Transverse colon (tissue), 4 donors: ENCODE results near the gene AK3. TPM values are rescaled to one million over a fixed set of nuclear protein-coding genes. Genes with fewer than 3 reads are reported as not detected.
A peak's percentile ranks its signal among the peaks of the same experiment; 100 is the strongest.

Experiments
- DNase-seq: peaks from one replicate; pipeline ENCODE4 v3.0.0-alpha.2; 2019
- H3K27ac ChIP-seq, 4 donors: fragments of 200-600 bp; sonication (generic); 2 replicates each; pipeline ENCODE4 v1.5.1; 2016 to 2018; ENCODE audit warnings: inconsistent platforms in 4 of 4
- H3K27me3 ChIP-seq: fragments of 200-600 bp; sonication (generic); 2 replicates; pipeline ENCODE4 v1.5.1; 2017; ENCODE audit warnings: inconsistent platforms
- H3K36me3 ChIP-seq, 4 donors: fragments of 200-600 bp; sonication (generic); 2 replicates each; pipeline ENCODE4 v1.5.1; 2017 to 2019; ENCODE audit warnings: inconsistent platforms in 4 of 4
- H3K4me1 ChIP-seq, 4 donors: fragments of 200-600 bp; sonication (generic); 2 replicates each; pipeline ENCODE4 v1.5.1; 2017 to 2020; ENCODE audit warnings: inconsistent platforms in 4 of 4
- H3K4me3 ChIP-seq, 4 donors: fragments of 200-600 bp; sonication (generic); 1 replicate in 1 of 4; 2 replicates in 3 of 4; pipeline versions ENCODE4 v1.5.1 to v1.6.1; 2017 to 2019; ENCODE audit warnings: inconsistent platforms in 4 of 4
- H3K9me3 ChIP-seq, 2 donors: fragments of 200-600 bp; sonication (generic); 2 replicates each; pipeline ENCODE4 v1.5.1; 2017 to 2019; ENCODE audit warnings: inconsistent platforms in 2 of 2
- CTCF ChIP-seq, 5 experiments: fragments of 200-600 bp in 3 of 5; fragments of 450-650 bp in 2 of 5; sonication (generic) in 3 of 5; IDR thresholded peaks; 1 replicate in 2 of 5; 2 replicates in 3 of 5; pipeline ENCODE4 v1.5.1; 2016 to 2017; ENCODE audit warnings: antibody characterized with exemption in 5 of 5, inconsistent platforms in 3 of 5, mild to moderate bottlenecking in 2 of 5, moderate library complexity in 1 of 5
- EP300 ChIP-seq: sonication (generic); formaldehyde crosslinking; IDR thresholded peaks from one replicate; pipeline ENCODE4 v1.6.1; 2017; ENCODE audit warnings: antibody characterized with exemption, low read depth
- POLR2A ChIP-seq: fragments of 450-650 bp; IDR thresholded peaks from one replicate; pipeline ENCODE4 v1.6.1; 2016; ENCODE audit warnings: antibody characterized with exemption, mild to moderate bottlenecking, moderate library complexity
- POLR2AphosphoS5 ChIP-seq, 3 donors: sonication (generic); formaldehyde crosslinking; IDR thresholded peaks; one replicate each; pipeline ENCODE4 v1.6.1; 2016; ENCODE audit warnings: antibody characterized with exemption in 3 of 3
- WGBS, 2 donors: methylation state at CpG; one replicate each; pipeline ENCODE4 v1.1.5; 2018; ENCODE audit warnings: low coverage in 1 of 2; 5-methylcytosine and 5-hydroxymethylcytosine counted together
- in situ Hi-C, 4 donors: fragments of 200-750 bp; cut with MboI; loops; one replicate each; pipeline versions ENCODE4 v1.15.0 to v1.15.1; 2017; ENCODE audit warnings: low sequenced_read_pairs in 3 of 4, low pct_ligation_motif_present in 1 of 4, low pct_unique_long_range_greater_than_20kb in 1 of 4
- intact Hi-C: fragments of 100-400 bp; cut with DNase I; formaldehyde crosslinking; loops from one replicate; pipeline ENCODE4 v1.15.1; 2023; ENCODE audit warnings: low total_unique reads
- total RNA-seq, 4 donors: library from RNA; depleted of rRNA; stranded (reverse); fragments of >200 nt; gene quantifications; one replicate each; pipeline ENCODE4 v1.1.0, GENCODE V29; 2016

The AK3 gene
- total RNA-seq, 4 donors from 2014 or later = 25.9 to 121 (median 82.3) TPM

GRCh38 chr9:4750023-4750673, 9.1 kb upstream of the AK3 start:
- no peak for DNase-seq

GRCh38 chr9:4748612-4749011, 7.6 kb upstream of the AK3 start:
- Histone ChIP-seq H3K9me3 (no peaks in the 10 kb centered on the region), H3K27me3 (no peaks in the 10 kb centered on the region), H3K4me1 (no peaks in the 10 kb centered on the region), H3K27ac (no peak overlapping the region), H3K36me3 (no peaks in the 10 kb centered on the region), H3K4me3 (no peak overlapping the region)
- in situ Hi-C loops = loop anchor here in 2 of 4 donors (10.0 kb wide), 1 partner anchor 74 kb away; the partner anchor contains the start of gene CDC37L1 (in 2 of the 2)
- WGBS, 2 donors = 92 to 100% methylated on average over 2 to 5 of the region's 5 CpGs
- intact Hi-C loops = no loop called here
- TF ChIP-seq CTCF (IDR thresholded peaks at IDR 0.05) (no peak), EP300 (no peak), POLR2A (no peak), POLR2AphosphoS5 (IDR thresholded peaks at IDR 0.05) (no peak)
- no peak for DNase-seq

More at GRCh38 chr9:4750023-4750673, 9.1 kb upstream of the AK3 start:
- Histone ChIP-seq H3K36me3 (no peaks in the 10 kb centered on the region), H3K27ac (no peak overlapping the region), H3K4me1 (no peaks in the 10 kb centered on the region), H3K9me3 (no peaks in the 10 kb centered on the region), H3K27me3 (no peaks in the 10 kb centered on the region), H3K4me3 (no peak overlapping the region)
- TF ChIP-seq CTCF (IDR thresholded peaks at IDR 0.05) = peak; percentile 44 to 63 (median 52)
- no peak for TF ChIP-seq POLR2AphosphoS5 (IDR thresholded peaks at IDR 0.05)
- 28 to 42% methylated on average over 6 to 8 of the region's 8 CpGs for WGBS, 2 donors
- intact Hi-C loops = no loop called here
- in situ Hi-C loops = loop anchor here (10.0 to 25.0 kb wide), 6 partner anchors 235 to 845 kb away; partner anchors contain the start of genes JAK2 (in 3 of the 4), PLGRKT (in 3 of the 4) and INSL6 (in 1 of the 4)

- intact Hi-C loops = no loop called here
- DNase-seq = no peak
- 84 to 86% methylated on average over 2 of the region's 2 CpGs for WGBS, 2 donors
- in situ Hi-C loops = loop anchor here in 2 of 4 donors (10.0 kb wide), 1 partner anchor 72 kb away; the partner anchor contains the start of gene CDC37L1 (in 2 of the 2)
- Histone ChIP-seq H3K36me3 (no peaks in the 10 kb centered on the region), H3K4me3 (no peak overlapping the region), H3K9me3 (no peaks in the 10 kb centered on the region), H3K27ac (no peak overlapping the region), H3K4me1 (peaks cover 4 to 8% (median 6%) of the 10 kb centered on the region in 4 donors), H3K27me3 (no peaks in the 10 kb centered on the region)
- no peak for TF ChIP-seq POLR2AphosphoS5 (IDR thresholded peaks at IDR 0.05)
- TF ChIP-seq POLR2A = no peak
- TF ChIP-seq CTCF (IDR thresholded peaks at IDR 0.05) = no peak
- TF ChIP-seq EP300 = no peak
Observed at GRCh38 chr9:4746278-4747030, 5.5 kb upstream of the AK3 start.

- no peaks in the 10 kb centered on the region for H3K36me3 ChIP-seq
- no peak overlapping the region for H3K27ac ChIP-seq
- no peaks in the 10 kb centered on the region for H3K27me3 ChIP-seq
- WGBS, 2 donors = 74 to 87% methylated on average over 5 of the region's 5 CpGs
- H3K4me3 ChIP-seq = no peak overlapping the region
- in situ Hi-C loops = loop anchor here in 2 of 4 donors (10.0 kb wide), 1 partner anchor 69 kb away; the partner anchor contains the start of gene CDC37L1 (in 2 of the 2)
- peaks cover 11 to 22% (median 19%) of the 10 kb centered on the region in 4 donors for H3K4me1 ChIP-seq
- no peaks in the 10 kb centered on the region for H3K9me3 ChIP-seq
- intact Hi-C loops = no loop called here
- DNase-seq = no peak
- TF ChIP-seq EP300 = no peak
- TF ChIP-seq POLR2AphosphoS5 (IDR thresholded peaks at IDR 0.05) = no peak
- no peak for TF ChIP-seq POLR2A
- no peak for TF ChIP-seq CTCF (IDR thresholded peaks at IDR 0.05)
Observed at GRCh38 chr9:4743131-4743875, 2.3 kb upstream of the AK3 start.
